ENCODE measurements around the gene PML.

The PML gene

GRCh38 chr15:73983773-73984172 lies 10.7 kb upstream of the PML start (continued):
- TF ChIP-seq TOX (CRISPR knock-in tag; IDR thresholded peaks at IDR 0.05; ENCODE audit: borderline replicate concordance) = no peak
- TF ChIP-seq SNAI2 (CRISPR knock-in tag; IDR thresholded peaks at IDR 0.05) = no peak
- TF ChIP-seq, protein P1, sequence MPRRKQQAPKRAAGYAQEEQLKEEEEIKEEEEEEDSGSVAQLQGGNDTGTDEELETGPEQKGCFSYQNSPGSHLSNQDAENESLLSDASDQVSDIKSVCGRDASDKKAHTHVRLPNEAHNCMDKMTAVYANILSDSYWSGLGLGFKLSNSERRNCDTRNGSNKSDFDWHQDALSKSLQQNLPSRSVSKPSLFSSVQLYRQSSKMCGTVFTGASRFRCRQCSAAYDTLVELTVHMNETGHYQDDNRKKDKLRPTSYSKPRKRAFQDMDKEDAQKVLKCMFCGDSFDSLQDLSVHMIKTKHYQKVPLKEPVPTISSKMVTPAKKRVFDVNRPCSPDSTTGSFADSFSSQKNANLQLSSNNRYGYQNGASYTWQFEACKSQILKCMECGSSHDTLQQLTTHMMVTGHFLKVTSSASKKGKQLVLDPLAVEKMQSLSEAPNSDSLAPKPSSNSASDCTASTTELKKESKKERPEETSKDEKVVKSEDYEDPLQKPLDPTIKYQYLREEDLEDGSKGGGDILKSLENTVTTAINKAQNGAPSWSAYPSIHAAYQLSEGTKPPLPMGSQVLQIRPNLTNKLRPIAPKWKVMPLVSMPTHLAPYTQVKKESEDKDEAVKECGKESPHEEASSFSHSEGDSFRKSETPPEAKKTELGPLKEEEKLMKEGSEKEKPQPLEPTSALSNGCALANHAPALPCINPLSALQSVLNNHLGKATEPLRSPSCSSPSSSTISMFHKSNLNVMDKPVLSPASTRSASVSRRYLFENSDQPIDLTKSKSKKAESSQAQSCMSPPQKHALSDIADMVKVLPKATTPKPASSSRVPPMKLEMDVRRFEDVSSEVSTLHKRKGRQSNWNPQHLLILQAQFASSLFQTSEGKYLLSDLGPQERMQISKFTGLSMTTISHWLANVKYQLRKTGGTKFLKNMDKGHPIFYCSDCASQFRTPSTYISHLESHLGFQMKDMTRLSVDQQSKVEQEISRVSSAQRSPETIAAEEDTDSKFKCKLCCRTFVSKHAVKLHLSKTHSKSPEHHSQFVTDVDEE (CRISPR knock-in tag; IDR thresholded peaks at IDR 0.05) = no peak
- TF ChIP-seq ZFP30 (CRISPR knock-in tag; IDR thresholded peaks at IDR 0.05) = no peak
- no peak for TF ChIP-seq GLIS3 (CRISPR knock-in tag; IDR thresholded peaks at IDR 0.05)
- no peak for TF ChIP-seq RARB (CRISPR knock-in tag; IDR thresholded peaks at IDR 0.05)

GRCh38 chr15:73984208-73984979 lies 10.1 kb upstream of the PML start:
- ATAC-seq = no peak
- TF ChIP-seq ZFP3 (CRISPR knock-in tag; IDR thresholded peaks at IDR 0.05) = no peak
- TF ChIP-seq ZNF8 (CRISPR knock-in tag; IDR thresholded peaks at IDR 0.05) = no peak
- TF ChIP-seq, protein P1 (CRISPR knock-in tag; IDR thresholded peaks at IDR 0.05) = no peak
- no peak for TF ChIP-seq CSRNP3 (CRISPR knock-in tag; IDR thresholded peaks at IDR 0.05)
- TF ChIP-seq BACH2 (CRISPR knock-in tag; IDR thresholded peaks at IDR 0.05; ENCODE audit: borderline replicate concordance) = no peak
- TF ChIP-seq ZFP30 (CRISPR knock-in tag; IDR thresholded peaks at IDR 0.05) = no peak
- no peak for TF ChIP-seq ZNF70 (CRISPR knock-in tag; IDR thresholded peaks at IDR 0.05)
- no peak for TF ChIP-seq PPARA (CRISPR knock-in tag; IDR thresholded peaks at IDR 0.05; ENCODE audit: borderline replicate concordance)
- no peak for TF ChIP-seq TCF4 (CRISPR knock-in tag; IDR thresholded peaks at IDR 0.05; ENCODE audit: borderline replicate concordance)
- no peak for TF ChIP-seq POU6F1 (CRISPR knock-in tag; IDR thresholded peaks at IDR 0.05; ENCODE audit: borderline replicate concordance, low read depth)
- no peak for TF ChIP-seq ARNTL (CRISPR knock-in tag; IDR thresholded peaks at IDR 0.05; ENCODE audit: borderline replicate concordance, low read depth)
- TF ChIP-seq TOX (CRISPR knock-in tag; IDR thresholded peaks at IDR 0.05; ENCODE audit: borderline replicate concordance) = no peak
- TF ChIP-seq ISL1 (CRISPR knock-in tag; IDR thresholded peaks at IDR 0.05) = no peak
- no peak for TF ChIP-seq ZNF565 (CRISPR knock-in tag; conservative IDR thresholded peaks at IDR 0.05; ENCODE audit: low read depth)
- no peak for TF ChIP-seq RARB (CRISPR knock-in tag; IDR thresholded peaks at IDR 0.05)
- TF ChIP-seq CSDC2 (CRISPR knock-in tag; IDR thresholded peaks at IDR 0.05) = no peak
- no peak for TF ChIP-seq ESRRG (CRISPR knock-in tag; IDR thresholded peaks at IDR 0.05)
- no peak for TF ChIP-seq ZC3H10 (CRISPR knock-in tag; IDR thresholded peaks at IDR 0.05)

- no peak for ATAC-seq
- TF ChIP-seq, protein P1 (CRISPR knock-in tag; IDR thresholded peaks at IDR 0.05) = no peak
- TF ChIP-seq ZNF8 (CRISPR knock-in tag; IDR thresholded peaks at IDR 0.05) = no peak
- no peak for TF ChIP-seq ZFP30 (CRISPR knock-in tag; IDR thresholded peaks at IDR 0.05)
- TF ChIP-seq ISL1 (CRISPR knock-in tag; IDR thresholded peaks at IDR 0.05) = no peak
- no peak for TF ChIP-seq ARNTL (CRISPR knock-in tag; IDR thresholded peaks at IDR 0.05; ENCODE audit: borderline replicate concordance, low read depth)
- no peak for TF ChIP-seq ZC3H10 (CRISPR knock-in tag; IDR thresholded peaks at IDR 0.05)
- no peak for TF ChIP-seq GLIS3 (CRISPR knock-in tag; IDR thresholded peaks at IDR 0.05)
- no peak for TF ChIP-seq ZNF70 (CRISPR knock-in tag; IDR thresholded peaks at IDR 0.05)
- TF ChIP-seq RARB (CRISPR knock-in tag; IDR thresholded peaks at IDR 0.05) = no peak
- no peak for TF ChIP-seq TCF4 (CRISPR knock-in tag; IDR thresholded peaks at IDR 0.05; ENCODE audit: borderline replicate concordance)
- TF ChIP-seq ZFP3 (CRISPR knock-in tag; IDR thresholded peaks at IDR 0.05) = no peak
- TF ChIP-seq, protein P2, sequence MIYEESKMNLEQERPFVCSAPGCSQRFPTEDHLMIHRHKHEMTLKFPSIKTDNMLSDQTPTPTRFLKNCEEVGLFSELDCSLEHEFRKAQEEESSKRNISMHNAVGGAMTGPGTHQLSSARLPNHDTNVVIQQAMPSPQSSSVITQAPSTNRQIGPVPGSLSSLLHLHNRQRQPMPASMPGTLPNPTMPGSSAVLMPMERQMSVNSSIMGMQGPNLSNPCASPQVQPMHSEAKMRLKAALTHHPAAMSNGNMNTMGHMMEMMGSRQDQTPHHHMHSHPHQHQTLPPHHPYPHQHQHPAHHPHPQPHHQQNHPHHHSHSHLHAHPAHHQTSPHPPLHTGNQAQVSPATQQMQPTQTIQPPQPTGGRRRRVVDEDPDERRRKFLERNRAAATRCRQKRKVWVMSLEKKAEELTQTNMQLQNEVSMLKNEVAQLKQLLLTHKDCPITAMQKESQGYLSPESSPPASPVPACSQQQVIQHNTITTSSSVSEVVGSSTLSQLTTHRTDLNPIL (CRISPR knock-in tag; IDR thresholded peaks at IDR 0.05; ENCODE audit: low read depth) = no peak
These were observed 9.2 kb upstream of the PML start for GRCh38 chr15:73985101-73985873.
